Fibroblast of lung (primary cell): ENCODE data around the gene TTLL4.
A peak's percentile ranks its signal among the peaks of the same experiment; 100 is the strongest.

Source experiments
- EZH2 ChIP-seq: IDR thresholded peaks from 2 replicates; pipeline ENCODE4 v1.5.1; 2012; ENCODE audit warnings: low read length, control low read depth, mild to moderate bottlenecking; ENCODE audit errors: missing control alignments
- TF ChIP-seq, protein P1 (sequence below), 2 donors: IDR thresholded peaks in 1 of 2; conservative IDR thresholded peaks in 1 of 2; 1 replicate in 1 of 2; 2 replicates in 1 of 2; pipeline ENCODE4 v1.5.1; 2011 to 2012; ENCODE audit warnings: low read length in 2 of 2, control low read depth in 1 of 2, inconsistent platforms in 1 of 2, low read depth in 1 of 2, mild to moderate bottlenecking in 1 of 2

DNA sequence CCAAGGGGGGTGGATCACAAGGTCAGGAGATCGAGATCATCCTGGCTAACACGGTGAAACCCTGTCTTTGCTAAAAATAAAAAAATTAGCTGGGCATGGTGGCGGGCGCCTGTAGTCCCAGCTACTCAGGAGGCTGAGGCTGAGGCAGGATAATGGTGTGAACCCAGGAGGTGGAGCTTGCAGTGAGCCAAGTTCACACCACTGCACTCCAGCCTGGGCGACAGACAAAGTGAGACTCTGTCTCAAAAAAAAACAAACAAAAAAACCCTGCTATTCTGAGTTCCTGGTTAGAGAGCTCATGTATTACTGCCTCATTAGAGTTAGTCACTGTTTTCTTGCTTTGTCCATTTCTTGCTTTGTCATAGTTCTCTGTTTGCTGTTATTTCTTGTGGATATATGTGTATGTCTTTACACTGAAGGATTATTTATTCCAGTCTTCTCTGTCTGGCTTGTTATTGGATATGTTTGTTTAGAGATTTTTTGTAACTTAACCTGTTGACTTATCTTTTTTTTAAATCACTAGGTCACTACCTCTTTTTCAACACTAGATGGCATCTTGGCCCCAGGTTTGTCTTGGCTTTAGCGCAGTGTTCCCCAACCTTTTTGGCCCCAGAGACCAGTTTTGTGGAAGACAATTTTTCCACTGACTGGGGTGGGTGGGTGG lies 17.0 kb downstream of the TTLL4 start:
- TF ChIP-seq, protein P1, sequence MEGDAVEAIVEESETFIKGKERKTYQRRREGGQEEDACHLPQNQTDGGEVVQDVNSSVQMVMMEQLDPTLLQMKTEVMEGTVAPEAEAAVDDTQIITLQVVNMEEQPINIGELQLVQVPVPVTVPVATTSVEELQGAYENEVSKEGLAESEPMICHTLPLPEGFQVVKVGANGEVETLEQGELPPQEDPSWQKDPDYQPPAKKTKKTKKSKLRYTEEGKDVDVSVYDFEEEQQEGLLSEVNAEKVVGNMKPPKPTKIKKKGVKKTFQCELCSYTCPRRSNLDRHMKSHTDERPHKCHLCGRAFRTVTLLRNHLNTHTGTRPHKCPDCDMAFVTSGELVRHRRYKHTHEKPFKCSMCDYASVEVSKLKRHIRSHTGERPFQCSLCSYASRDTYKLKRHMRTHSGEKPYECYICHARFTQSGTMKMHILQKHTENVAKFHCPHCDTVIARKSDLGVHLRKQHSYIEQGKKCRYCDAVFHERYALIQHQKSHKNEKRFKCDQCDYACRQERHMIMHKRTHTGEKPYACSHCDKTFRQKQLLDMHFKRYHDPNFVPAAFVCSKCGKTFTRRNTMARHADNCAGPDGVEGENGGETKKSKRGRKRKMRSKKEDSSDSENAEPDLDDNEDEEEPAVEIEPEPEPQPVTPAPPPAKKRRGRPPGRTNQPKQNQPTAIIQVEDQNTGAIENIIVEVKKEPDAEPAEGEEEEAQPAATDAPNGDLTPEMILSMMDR (conservative IDR thresholded peaks at IDR 0.05 in 1 of 2, IDR thresholded peaks at IDR 0.05 in 1 of 2; ENCODE audit: low read depth in 1 of 2, low read length in 2 of 2), result peak; percentile 34 to 49
- TF ChIP-seq EZH2, result no peak
